ENCODE measurements around the gene DHX30.
"Not testable (repeated sequence)": the region's sequence is repeated elsewhere in the genome, so short reads cannot be mapped to it uniquely, and the experiment has no call there.

Gene DHX30

DNA sequence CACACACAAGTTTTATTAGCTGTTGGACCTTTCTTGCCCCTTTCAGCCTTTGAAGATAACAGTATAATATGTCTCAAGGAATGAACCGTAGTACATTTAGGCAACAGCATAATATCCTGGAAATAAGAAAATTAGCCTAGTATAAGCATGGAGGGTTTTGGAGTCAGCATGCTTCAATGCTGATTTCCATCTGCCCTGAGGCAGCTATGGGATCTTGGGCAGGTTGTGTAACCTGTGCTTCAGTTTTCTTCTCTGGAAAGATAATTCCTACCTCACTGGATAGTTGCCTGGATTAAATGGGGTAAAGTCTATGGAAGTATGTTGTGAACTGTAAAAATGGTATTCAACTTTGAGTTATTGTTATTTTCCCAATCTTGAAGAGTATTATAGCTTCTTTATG, 1.6 kb downstream of the DHX30 start:
- no peak overlapping the region for H3K27ac ChIP-seq
- DNase-seq (ENCODE audit: low read depth, low spot score), result no peak

DNA sequence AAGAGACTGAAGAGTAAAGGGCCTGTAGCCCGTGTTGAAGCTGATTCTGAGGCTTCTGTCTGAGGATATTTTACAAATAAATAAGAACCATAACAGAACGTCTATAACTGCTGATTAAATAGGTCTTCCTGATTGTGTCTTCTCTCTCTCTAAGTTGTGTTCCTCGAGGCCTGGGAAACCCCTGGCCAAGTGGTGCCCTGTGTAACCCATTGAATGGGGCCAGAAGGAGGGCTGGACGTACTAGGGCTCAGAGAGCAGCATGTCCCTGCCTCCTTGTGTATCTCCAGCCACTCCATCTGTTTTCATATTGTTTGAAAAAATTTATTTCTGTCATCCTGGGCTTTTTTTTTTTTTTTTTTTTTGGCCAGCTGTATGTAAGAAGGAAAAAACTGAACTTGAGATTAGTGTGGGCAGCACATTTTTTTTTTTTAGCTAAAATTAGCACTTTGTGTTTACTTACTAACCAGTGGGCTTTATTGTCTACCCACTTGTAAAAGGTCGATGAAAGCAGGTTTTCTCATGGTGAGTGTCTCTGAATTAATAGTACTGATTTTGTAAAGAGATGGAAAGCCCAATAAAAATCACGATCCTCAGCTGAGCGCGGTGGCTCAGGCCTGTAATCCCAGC, 10.7 kb downstream of the DHX30 start:
- no peak for DNase-seq (ENCODE audit: low read depth, low spot score)
- no peak overlapping the region for H3K27ac ChIP-seq

GRCh38 chr3:47817609-47818008, 14.7 kb downstream of the DHX30 start:
- no peak overlapping the region for H3K27ac ChIP-seq
- DNase-seq (ENCODE audit: low read depth, low spot score), result no peak

DNA sequence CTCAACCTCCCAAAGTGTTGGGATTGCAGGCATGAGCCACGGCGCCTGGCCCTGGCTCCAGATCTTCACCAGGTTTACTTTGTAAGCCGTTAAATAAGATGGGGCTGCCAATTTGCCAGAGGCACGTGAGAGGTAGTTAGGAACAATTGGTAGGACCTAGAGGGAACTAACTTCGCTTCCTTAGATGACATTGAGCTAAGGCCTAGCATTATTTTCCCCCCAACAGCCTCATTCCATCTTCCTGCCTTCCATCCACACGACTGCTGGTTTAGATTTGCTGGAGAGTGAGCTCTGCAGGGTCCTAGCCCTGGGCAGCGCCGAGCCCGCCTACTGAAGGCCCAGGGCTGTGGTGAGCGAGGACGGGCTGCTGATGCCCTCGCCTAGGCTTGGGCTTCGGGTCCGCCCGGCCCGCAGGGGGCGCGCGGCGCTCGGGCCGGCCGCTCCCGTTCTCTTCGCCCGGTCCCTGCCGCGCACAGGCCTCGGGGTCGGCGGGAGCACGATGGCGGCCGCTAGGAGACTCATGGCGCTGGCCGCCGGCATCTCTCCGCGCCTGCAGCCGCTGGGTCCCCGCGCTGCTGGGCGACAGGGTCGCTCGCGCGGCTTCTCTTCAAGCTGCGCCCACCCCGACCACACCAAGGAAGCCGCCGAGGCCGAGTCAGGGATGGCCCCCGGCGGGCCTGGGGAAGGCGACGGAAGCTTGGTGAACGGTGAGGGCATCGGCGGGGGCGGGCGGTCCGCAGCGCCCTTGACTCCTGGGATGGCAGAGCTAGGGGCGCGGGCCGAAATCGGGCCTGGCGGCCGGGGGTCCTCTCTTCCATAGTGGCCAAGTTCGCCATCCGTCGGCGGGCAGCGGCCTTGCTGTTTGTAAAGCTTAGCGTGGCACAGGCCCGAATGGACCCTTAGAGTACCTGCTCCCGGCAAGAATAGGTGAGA, 21.9 kb downstream of the DHX30 start:
- peak overlapping the region; percentile 41 for H3K27ac ChIP-seq
- no peak for DNase-seq (ENCODE audit: low read depth, low spot score)

- H3K27ac ChIP-seq, result peak overlapping the region; percentile 41
Observed at GRCh38 chr3:47825590-47825989, 22.7 kb downstream of the DHX30 start.

DNA sequence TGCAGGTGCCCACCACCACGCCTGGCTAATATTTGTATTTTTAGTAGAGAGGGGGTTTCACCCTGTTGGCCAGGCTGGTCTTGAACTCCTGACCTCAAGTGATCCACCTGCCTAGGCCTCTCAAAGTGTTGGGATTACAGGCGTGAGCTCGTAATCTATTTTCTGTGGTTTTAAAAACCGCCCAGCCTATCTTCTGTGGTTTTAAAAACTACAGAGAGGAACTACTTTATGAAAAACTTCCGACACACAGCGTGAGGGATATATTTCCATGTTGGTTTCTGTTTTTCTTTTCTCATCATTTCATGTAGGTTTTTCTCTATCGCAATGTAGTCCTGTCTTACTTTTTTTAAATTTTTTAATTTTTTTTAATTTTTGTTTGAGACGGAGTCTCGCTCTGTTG, 26.5 kb downstream of the DHX30 start:
- not testable (repeated sequence) for DNase-seq (ENCODE audit: low read depth, low spot score); H3K27ac ChIP-seq

More at GRCh38 chr3:47825590-47825989, 22.7 kb downstream of the DHX30 start:
- no peak for DNase-seq (ENCODE audit: low read depth, low spot score)

DNA sequence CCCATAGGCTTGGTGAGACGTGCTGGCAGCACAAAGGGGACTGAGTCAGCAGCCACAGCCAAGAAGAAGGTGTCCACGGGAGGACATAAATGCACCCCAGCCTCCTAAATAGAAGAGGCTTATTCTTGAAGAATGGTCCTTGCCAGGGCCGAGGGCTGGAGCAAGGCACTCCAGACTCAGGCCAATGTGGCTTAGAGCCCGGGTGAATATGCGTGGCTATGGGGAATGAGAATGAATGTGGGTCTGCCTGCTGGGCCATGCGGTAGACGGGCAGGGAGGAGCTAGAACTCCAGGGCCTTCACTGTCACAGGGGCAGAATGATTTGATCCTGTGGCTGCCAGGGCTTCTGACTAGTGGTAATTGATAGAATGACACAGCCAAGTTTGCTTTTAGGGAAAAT, 34.0 kb downstream of the DHX30 start:
- DNase-seq (ENCODE audit: low read depth, low spot score), result no peak
- H3K27ac ChIP-seq, result no peak overlapping the region

DNA sequence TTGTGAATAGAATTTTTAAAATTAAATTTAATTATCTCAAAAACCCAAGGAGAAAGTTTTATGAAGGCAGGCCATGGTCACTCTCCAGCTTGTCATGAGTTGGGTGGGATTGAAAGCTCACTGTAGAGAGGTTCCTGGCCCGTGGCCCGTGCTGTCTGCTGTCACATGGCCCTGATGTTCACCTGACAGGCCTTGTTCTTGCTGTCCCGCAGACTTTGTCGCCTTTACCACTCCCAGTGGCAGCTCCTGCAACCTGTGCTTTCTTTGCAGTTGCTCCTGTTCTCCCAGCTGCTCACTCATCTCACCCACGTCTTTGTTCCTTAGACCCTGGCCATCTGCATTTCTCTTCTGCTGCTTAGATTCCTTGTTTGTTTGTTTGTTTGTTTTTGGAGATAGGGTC, 35.6 kb downstream of the DHX30 start:
- no peak overlapping the region for H3K27ac ChIP-seq
- DNase-seq (ENCODE audit: low read depth, low spot score), result no peak

DNA sequence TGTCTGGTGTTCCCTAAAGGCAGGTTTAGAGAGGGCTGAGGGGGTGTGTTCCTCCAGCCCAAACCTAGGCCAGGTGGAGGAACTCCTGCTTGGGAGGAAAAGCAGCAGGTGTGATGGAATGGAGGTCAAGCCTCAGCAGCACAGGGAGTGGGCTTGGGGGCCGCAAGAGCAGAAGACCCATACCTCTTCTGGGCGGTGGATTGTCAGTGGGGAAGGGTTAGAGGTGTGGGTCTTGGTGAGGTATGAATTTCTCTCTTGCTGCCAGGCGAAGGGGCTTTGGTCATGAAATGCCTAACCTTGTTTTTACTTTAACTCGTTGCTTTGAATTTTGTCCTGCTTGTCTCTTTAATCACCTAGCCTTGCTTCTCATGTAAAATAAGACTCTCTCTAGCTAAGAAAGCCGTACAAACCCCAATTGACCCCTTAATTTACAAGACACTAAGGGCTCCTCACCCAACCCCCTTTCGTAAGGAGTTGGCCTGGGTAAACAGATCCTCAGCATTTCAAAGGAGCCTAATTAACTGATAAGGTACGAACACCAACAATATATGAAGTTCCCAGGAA, 38.9 kb downstream of the DHX30 start:
- no peak for DNase-seq (ENCODE audit: low read depth, low spot score)
- no peak overlapping the region for H3K27ac ChIP-seq

DNA sequence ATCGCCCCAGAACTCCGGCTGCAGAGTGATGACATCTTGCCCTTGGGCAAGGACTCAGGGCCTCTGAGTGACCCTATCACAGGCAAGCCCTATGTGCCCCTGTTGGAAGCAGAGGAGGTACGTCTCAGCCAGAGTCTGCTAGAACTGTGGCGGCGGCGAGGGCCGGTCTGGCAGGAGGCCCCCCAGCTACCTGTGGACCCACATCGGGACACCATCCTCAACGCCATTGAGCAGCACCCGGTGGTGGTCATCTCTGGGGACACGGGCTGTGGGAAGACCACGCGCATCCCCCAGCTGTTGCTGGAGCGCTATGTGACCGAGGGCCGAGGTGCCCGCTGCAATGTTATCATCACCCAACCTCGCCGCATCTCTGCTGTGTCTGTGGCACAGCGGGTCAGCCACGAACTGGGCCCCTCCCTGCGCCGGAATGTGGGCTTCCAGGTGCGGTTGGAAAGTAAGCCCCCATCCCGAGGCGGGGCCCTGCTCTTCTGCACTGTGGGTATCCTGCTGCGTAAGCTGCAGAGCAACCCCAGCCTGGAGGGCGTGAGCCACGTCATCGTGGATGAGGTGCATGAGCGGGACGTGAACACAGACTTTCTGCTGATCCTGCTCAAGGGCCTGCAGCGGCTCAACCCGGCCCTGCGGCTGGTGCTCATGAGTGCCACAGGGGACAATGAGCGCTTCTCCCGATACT, 43.4 kb downstream of the DHX30 start:
- no peak overlapping the region for H3K27ac ChIP-seq

DNA sequence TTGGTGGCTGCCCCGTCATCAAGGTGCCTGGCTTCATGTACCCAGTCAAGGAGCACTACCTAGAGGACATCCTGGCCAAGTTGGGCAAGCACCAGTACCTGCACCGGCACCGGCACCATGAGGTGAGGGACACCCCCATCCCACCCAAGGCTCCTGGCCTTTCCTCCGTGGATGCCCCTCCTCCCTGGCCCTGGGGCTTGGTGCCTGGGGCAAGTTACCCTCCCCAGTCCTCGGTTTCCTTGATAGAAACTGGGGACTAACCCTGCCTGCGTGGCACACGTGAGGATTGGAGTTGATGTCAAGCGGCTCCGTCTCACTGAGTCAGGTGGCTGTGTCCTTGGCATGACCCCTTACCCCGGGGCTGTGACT, 43.9 kb downstream of the DHX30 start:
- DNase-seq (ENCODE audit: low read depth, low spot score), result no peak
- no peak overlapping the region for H3K27ac ChIP-seq

More for the DNA sequence above, 43.4 kb downstream of the DHX30 start:
- DNase-seq (ENCODE audit: low read depth, low spot score), result no peak

GRCh38 chr3:47847260-47847659, 44.3 kb downstream of the DHX30 start:
- DNase-seq (ENCODE audit: low read depth, low spot score), result no peak
- no peak overlapping the region for H3K27ac ChIP-seq

- H3K27ac ChIP-seq, result no peak overlapping the region
- DNase-seq (ENCODE audit: low read depth, low spot score), result no peak
Observed at GRCh38 chr3:47847801-47848518, 45.0 kb downstream of the DHX30 start.

DNA sequence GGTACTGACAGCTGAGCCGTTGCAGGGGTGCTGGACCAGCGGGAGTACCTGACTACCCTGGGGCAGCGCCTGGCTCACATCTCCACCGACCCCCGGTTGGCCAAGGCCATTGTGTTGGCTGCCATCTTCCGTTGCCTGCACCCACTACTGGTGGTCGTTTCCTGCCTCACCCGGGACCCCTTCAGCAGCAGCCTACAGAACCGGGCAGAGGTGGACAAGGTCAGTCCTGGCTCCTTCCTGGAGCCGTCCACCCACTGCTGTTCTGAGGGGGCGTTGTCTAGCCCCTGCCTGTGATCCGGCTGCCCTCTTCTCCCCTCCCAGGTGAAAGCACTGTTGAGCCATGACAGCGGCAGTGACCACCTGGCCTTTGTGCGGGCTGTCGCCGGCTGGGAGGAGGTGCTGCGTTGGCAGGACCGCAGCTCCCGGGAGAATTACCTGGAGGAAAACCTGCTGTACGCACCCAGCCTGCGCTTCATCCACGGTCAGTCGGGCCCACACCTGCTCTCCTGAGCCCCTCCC, 45.7 kb downstream of the DHX30 start:
- no peak overlapping the region for H3K27ac ChIP-seq
- no peak for DNase-seq (ENCODE audit: low read depth, low spot score)

DNA sequence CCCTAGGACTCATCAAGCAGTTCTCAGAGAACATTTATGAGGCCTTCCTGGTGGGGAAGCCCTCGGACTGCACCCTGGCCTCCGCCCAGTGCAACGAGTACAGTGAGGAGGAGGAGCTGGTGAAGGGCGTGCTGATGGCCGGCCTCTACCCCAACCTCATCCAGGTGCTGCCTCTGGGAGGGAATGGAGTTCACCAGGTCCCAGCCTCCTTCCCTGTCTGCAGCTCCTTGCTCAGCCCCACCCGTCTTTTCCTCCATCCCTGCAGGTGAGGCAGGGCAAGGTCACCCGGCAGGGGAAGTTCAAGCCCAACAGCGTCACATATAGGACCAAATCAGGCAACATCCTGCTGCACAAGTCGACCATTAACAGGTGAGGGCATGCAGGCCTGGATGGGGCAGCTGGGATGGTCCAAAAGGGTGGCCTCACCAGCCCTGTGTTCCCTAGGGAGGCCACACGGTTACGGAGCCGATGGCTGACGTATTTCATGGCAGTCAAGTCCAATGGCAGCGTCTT, 46.3 kb downstream of the DHX30 start:
- no peak overlapping the region for H3K27ac ChIP-seq
- DNase-seq (ENCODE audit: low read depth, low spot score), result no peak

- H3K27ac ChIP-seq, result no peak overlapping the region
- DNase-seq (ENCODE audit: low read depth, low spot score), result no peak
Observed at GRCh38 chr3:47849699-47850563, 47.0 kb downstream of the DHX30 start.

GRCh38 chr3:47850564-47851410, 47.8 kb downstream of the DHX30 start:
- no peak overlapping the region for H3K27ac ChIP-seq

More at GRCh38 chr3:47850564-47851410, 47.8 kb downstream of the DHX30 start:
- DNase-seq (ENCODE audit: low read depth, low spot score), result no peak
